ENCODE data around the gene AGAP1.

Gene AGAP1

DNA sequence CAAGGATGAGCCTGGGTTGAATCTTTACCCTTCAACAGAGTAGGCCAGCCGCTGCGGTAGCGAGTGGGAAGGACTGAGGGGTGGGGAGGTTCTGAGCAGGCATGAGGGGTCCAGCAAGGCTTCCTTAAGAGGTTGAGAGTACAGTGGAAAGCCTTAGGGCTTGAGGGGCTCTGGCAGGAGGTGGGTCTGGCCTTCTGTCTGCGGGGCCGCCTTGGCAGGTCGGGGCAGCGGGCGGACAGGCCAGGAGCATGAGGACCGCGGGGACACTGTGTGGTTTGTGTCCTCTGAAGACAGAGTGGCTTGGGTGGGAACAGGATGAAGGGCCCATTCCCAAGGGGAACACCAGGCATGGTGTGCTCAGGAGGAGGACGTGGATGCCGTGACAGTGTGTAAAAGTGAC is 250.3 kb downstream of the AGAP1 start:
- Histone ChIP-seq H3K9ac (ENCODE audit: low read depth in 1 of 2, low read length in 2 of 2) (no peak overlapping the region), H3K36me3 (ENCODE audit: control insufficient read depth in 2 of 2, insufficient read depth in 2 of 2, low read length in 2 of 2) (peaks cover 7 to 14% of the 10 kb centered on the region in 2 donors), H3K4me1 (ENCODE audit: control insufficient read depth in 2 of 2, insufficient read depth in 2 of 2, low read length in 2 of 2) (peaks cover 0 to 2% of the 10 kb centered on the region in 2 donors), H3K9me3 (ENCODE audit: control insufficient read depth in 2 of 2, low read length in 2 of 2) (no peaks in the 10 kb centered on the region), H3K4me3 (ENCODE audit: low read length in 2 of 2) (no peak overlapping the region), H3K27ac (ENCODE audit: low read depth in 2 of 2, low read length in 2 of 2) (no peak overlapping the region), H3K27me3 (ENCODE audit: control insufficient read depth in 2 of 2, insufficient read depth in 2 of 2, low read length in 2 of 2) (no peaks in the 10 kb centered on the region)

DNA sequence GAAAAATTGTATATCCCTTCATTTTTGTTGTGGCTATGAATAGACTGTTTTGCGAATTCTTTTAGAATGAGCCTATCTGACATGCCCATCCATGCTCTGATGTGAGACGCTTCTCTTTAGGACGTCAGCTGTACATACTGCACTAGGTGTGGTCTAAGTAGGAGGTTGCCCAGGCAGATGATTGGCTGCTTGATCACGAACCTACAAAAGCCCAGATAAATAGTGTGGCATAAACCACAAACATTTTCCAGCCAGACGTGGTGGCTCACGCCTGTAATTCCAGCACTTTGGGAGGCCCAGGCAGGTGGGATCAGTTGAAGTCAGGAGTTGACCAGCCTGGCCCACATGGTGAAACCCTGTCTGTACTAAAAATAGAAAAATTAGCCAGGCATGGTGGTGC is 251.8 kb downstream of the AGAP1 start:
- Histone ChIP-seq H3K27ac (ENCODE audit: low read depth in 2 of 2, low read length in 2 of 2) (no peak overlapping the region), H3K9ac (ENCODE audit: low read depth in 1 of 2, low read length in 2 of 2) (no peak overlapping the region), H3K4me1 (ENCODE audit: control insufficient read depth in 2 of 2, insufficient read depth in 2 of 2, low read length in 2 of 2) (peaks cover 0 to 2% of the 10 kb centered on the region in 2 donors), H3K9me3 (ENCODE audit: control insufficient read depth in 2 of 2, low read length in 2 of 2) (no peaks in the 10 kb centered on the region), H3K36me3 (ENCODE audit: control insufficient read depth in 2 of 2, insufficient read depth in 2 of 2, low read length in 2 of 2) (peaks cover 12 to 23% of the 10 kb centered on the region in 2 donors), H3K4me3 (ENCODE audit: low read length in 2 of 2) (no peak overlapping the region), H3K27me3 (ENCODE audit: control insufficient read depth in 2 of 2, insufficient read depth in 2 of 2, low read length in 2 of 2) (no peaks in the 10 kb centered on the region)

DNA sequence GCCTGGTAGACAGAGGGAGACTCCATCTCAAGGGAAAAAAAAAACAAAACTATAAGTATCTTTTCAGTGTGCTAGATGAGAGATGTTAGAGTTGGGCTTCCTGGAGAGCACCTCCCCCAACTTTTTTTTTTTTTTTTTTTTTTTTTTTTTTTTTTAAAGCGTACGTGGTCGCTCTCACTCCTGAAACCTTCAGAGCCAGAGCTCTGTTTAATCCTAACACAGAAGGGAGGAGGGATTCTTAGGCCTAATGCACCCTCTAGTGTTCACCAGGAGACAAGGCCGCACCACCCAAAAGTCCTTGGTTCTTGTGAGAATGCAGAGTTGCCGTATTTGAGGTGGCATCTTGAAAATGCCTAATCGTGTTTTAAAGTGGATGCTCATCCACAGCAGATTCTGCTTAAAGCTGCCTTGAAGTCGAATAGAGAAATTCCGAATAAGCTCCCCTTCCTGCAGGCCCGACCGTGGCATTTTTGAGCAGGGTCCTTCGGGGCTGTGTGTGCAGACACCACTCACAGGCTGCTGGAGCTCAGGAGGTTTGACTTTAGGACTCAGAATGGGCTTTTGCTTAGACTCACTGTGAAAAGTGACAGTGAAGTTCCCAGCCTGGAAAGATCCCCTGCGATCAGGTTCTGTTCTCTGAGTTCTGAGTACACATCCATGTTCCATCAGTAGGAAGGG is 252.6 kb downstream of the AGAP1 start:
- H3K4me1 ChIP-seq (ENCODE audit: control insufficient read depth in 2 of 2, insufficient read depth in 2 of 2, low read length in 2 of 2): peaks cover 0 to 2% of the 10 kb centered on the region in 2 donors
- H3K4me3 ChIP-seq (ENCODE audit: low read length in 2 of 2): no peak overlapping the region
- H3K27ac ChIP-seq (ENCODE audit: low read depth in 2 of 2, low read length in 2 of 2): no peak overlapping the region
- peaks cover 13 to 26% of the 10 kb centered on the region in 2 donors for H3K36me3 ChIP-seq (ENCODE audit: control insufficient read depth in 2 of 2, insufficient read depth in 2 of 2, low read length in 2 of 2)
- H3K9me3 ChIP-seq (ENCODE audit: control insufficient read depth in 2 of 2, low read length in 2 of 2): no peaks in the 10 kb centered on the region
- H3K27me3 ChIP-seq (ENCODE audit: control insufficient read depth in 2 of 2, insufficient read depth in 2 of 2, low read length in 2 of 2): no peaks in the 10 kb centered on the region
- no peak overlapping the region for H3K9ac ChIP-seq (ENCODE audit: low read depth in 1 of 2, low read length in 2 of 2)

DNA sequence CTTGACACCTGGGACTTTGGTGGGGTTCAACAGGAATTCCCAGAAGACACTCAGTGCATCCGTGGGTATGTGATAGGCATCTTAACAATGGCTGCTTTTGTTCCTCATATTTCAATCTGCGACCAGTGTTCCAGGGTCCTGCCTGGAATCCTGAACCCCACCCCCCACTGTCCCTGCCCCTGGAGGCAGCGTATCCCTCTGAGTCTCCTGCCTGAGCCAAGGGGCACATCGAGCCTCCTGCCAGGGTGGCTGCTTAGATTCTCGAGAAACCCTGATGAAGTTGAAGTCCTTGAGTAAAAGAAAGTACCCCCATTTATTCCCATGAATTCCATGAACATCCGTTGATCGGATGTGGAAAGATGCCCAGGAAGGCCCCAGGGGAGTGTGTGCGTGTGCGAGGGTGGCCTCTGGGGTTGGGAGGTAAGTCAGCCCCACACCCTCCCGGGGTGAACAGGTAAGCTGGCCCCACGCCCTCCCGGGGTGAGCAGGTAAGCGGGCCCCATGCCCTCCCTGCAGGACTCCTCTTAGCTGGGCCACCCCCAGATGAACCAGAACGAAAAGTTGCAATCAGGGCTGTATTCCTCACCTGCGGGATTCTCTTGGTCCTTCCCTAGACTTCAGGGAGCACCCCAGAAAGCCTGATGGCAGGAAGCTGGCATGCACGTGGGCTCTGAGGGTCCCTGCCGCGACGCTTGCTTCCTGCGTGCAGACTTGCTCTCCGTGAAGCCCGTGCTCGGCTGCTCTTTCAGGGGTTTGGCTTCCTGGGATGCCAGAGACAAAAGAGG is 253.3 kb downstream of the AGAP1 start:
- Histone ChIP-seq H3K36me3 (ENCODE audit: control insufficient read depth in 2 of 2, insufficient read depth in 2 of 2, low read length in 2 of 2) (peaks cover 15 to 24% of the 10 kb centered on the region in 2 donors), H3K27me3 (ENCODE audit: control insufficient read depth in 2 of 2, insufficient read depth in 2 of 2, low read length in 2 of 2) (no peaks in the 10 kb centered on the region), H3K9me3 (ENCODE audit: control insufficient read depth in 2 of 2, low read length in 2 of 2) (no peaks in the 10 kb centered on the region), H3K4me1 (ENCODE audit: control insufficient read depth in 2 of 2, insufficient read depth in 2 of 2, low read length in 2 of 2) (peaks cover 0 to 2% of the 10 kb centered on the region in 2 donors), H3K4me3 (ENCODE audit: low read length in 2 of 2) (no peak overlapping the region), H3K9ac (ENCODE audit: low read depth in 1 of 2, low read length in 2 of 2) (no peak overlapping the region), H3K27ac (ENCODE audit: low read depth in 2 of 2, low read length in 2 of 2) (no peak overlapping the region)

DNA sequence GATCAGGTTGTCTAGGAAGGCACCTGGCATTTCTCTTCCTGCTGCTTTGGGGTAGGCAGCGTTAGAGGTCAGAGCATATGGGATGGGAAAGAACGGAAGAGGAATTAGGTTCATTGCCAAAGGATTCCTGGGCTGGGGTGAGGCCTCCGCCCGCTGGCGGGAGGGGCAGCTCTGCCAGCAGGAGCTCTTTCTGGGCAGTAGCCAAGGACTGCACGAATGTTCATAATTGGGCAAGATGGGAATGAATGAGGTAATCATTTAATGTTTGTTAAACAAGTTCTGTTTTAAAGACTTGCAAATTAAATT is 253.9 kb downstream of the AGAP1 start:
- Histone ChIP-seq H3K27ac (ENCODE audit: low read depth in 2 of 2, low read length in 2 of 2) (no peak overlapping the region), H3K9ac (ENCODE audit: low read depth in 1 of 2, low read length in 2 of 2) (no peak overlapping the region), H3K4me3 (ENCODE audit: low read length in 2 of 2) (no peak overlapping the region), H3K27me3 (ENCODE audit: control insufficient read depth in 2 of 2, insufficient read depth in 2 of 2, low read length in 2 of 2) (no peaks in the 10 kb centered on the region), H3K36me3 (ENCODE audit: control insufficient read depth in 2 of 2, insufficient read depth in 2 of 2, low read length in 2 of 2) (peaks cover 19 to 20% of the 10 kb centered on the region in 2 donors), H3K4me1 (ENCODE audit: control insufficient read depth in 2 of 2, insufficient read depth in 2 of 2, low read length in 2 of 2) (peaks cover 0 to 2% of the 10 kb centered on the region in 2 donors), H3K9me3 (ENCODE audit: control insufficient read depth in 2 of 2, low read length in 2 of 2) (no peaks in the 10 kb centered on the region)

DNA sequence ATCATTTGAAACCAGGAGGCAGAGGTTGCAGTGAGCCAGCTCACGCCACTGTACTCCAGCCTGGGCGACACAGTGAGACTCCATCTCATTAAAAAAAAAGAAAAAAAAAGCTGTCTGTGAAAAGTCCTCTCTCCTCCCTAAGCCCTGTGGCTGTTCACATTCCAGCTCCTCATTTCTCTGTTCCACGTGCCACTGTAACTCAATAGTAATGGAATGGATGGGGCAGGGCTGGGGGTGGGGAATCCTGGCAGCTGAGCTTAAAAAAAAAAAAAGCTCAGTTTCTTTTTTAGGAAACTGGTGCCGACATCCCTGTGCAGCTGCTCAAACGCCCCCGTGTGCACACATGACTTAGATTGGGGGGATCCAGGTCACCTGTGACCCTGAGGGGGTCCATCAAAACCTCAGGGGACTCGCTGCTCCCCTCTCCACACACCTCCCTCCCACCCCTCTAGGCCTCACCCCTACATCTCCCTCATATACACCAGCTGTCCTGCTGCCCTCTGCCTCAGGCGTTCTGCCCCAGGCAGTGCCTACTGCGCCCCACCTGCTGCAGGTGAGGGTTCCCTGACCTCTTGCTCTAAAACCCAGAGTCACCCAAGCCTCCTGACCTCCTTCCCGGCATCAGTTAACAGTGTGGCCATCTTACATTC is 255.4 kb downstream of the AGAP1 start:
- Histone ChIP-seq H3K4me3 (ENCODE audit: low read length in 2 of 2) (no peak overlapping the region), H3K36me3 (ENCODE audit: control insufficient read depth in 2 of 2, insufficient read depth in 2 of 2, low read length in 2 of 2) (peaks cover 20 to 21% of the 10 kb centered on the region in 2 donors), H3K4me1 (ENCODE audit: control insufficient read depth in 2 of 2, insufficient read depth in 2 of 2, low read length in 2 of 2) (peaks cover 0 to 2% of the 10 kb centered on the region in 2 donors), H3K9ac (ENCODE audit: low read depth in 1 of 2, low read length in 2 of 2) (no peak overlapping the region), H3K27me3 (ENCODE audit: control insufficient read depth in 2 of 2, insufficient read depth in 2 of 2, low read length in 2 of 2) (no peaks in the 10 kb centered on the region), H3K9me3 (ENCODE audit: control insufficient read depth in 2 of 2, low read length in 2 of 2) (no peaks in the 10 kb centered on the region), H3K27ac (ENCODE audit: low read depth in 2 of 2, low read length in 2 of 2) (no peak overlapping the region)

DNA sequence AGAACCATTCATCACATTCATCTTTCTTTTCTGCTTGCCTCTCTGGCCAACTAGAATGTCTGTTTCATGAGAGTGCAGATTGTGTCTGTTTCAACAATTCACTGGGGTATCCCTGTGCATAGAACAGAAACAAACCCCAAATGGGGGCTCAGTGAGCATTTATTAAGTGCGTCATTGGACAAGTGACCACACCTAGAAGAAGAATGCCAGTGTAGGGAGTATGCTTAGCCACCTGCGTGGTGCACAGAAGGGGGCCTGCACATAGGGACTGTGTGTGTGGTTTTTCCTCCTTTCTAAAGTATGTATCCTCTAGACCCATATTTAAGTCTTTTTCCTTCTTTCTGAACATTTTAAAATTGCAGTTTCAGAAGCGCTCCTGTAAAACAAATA is 255.9 kb downstream of the AGAP1 start:
- H3K27ac ChIP-seq (ENCODE audit: low read depth in 2 of 2, low read length in 2 of 2): no peak overlapping the region
- H3K36me3 ChIP-seq (ENCODE audit: control insufficient read depth in 2 of 2, insufficient read depth in 2 of 2, low read length in 2 of 2): peaks cover 16 to 22% of the 10 kb centered on the region in 2 donors
- no peak overlapping the region for H3K9ac ChIP-seq (ENCODE audit: low read depth in 1 of 2, low read length in 2 of 2)
- no peaks in the 10 kb centered on the region for H3K9me3 ChIP-seq (ENCODE audit: control insufficient read depth in 2 of 2, low read length in 2 of 2)
- peaks cover 0 to 2% of the 10 kb centered on the region in 2 donors for H3K4me1 ChIP-seq (ENCODE audit: control insufficient read depth in 2 of 2, insufficient read depth in 2 of 2, low read length in 2 of 2)
- H3K4me3 ChIP-seq (ENCODE audit: low read length in 2 of 2): no peak overlapping the region
- H3K27me3 ChIP-seq (ENCODE audit: control insufficient read depth in 2 of 2, insufficient read depth in 2 of 2, low read length in 2 of 2): no peaks in the 10 kb centered on the region

DNA sequence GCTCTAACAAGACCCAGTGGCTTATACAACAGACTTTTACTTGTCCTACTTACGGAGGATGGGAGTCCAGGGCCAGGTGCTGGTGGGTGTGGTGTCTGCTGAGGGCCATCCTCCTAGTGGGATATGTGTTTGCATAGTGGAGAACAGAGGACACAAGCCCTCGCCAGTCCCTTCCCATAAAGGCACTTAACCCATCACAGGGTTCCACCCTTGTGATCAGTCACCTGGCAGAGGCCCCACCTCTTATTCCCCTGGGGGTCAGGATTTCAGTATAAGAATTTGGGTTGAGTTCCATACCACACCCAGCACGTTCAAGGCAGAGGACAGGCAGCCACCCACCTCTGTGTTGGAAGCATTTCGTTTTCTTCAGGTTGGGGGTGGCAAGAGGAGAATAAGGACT is 259.0 kb downstream of the AGAP1 start:
- no peaks in the 10 kb centered on the region for H3K27me3 ChIP-seq (ENCODE audit: control insufficient read depth in 2 of 2, insufficient read depth in 2 of 2, low read length in 2 of 2)
- peaks cover 12 to 22% of the 10 kb centered on the region in 2 donors for H3K36me3 ChIP-seq (ENCODE audit: control insufficient read depth in 2 of 2, insufficient read depth in 2 of 2, low read length in 2 of 2)
- no peak overlapping the region for H3K4me3 ChIP-seq (ENCODE audit: low read length in 2 of 2)
- H3K9ac ChIP-seq (ENCODE audit: low read depth in 1 of 2, low read length in 2 of 2): no peak overlapping the region
- peaks cover under 1 to 3% of the 10 kb centered on the region in 2 donors for H3K4me1 ChIP-seq (ENCODE audit: control insufficient read depth in 2 of 2, insufficient read depth in 2 of 2, low read length in 2 of 2)
- H3K27ac ChIP-seq (ENCODE audit: low read depth in 2 of 2, low read length in 2 of 2): no peak overlapping the region
- no peaks in the 10 kb centered on the region for H3K9me3 ChIP-seq (ENCODE audit: control insufficient read depth in 2 of 2, low read length in 2 of 2)

DNA sequence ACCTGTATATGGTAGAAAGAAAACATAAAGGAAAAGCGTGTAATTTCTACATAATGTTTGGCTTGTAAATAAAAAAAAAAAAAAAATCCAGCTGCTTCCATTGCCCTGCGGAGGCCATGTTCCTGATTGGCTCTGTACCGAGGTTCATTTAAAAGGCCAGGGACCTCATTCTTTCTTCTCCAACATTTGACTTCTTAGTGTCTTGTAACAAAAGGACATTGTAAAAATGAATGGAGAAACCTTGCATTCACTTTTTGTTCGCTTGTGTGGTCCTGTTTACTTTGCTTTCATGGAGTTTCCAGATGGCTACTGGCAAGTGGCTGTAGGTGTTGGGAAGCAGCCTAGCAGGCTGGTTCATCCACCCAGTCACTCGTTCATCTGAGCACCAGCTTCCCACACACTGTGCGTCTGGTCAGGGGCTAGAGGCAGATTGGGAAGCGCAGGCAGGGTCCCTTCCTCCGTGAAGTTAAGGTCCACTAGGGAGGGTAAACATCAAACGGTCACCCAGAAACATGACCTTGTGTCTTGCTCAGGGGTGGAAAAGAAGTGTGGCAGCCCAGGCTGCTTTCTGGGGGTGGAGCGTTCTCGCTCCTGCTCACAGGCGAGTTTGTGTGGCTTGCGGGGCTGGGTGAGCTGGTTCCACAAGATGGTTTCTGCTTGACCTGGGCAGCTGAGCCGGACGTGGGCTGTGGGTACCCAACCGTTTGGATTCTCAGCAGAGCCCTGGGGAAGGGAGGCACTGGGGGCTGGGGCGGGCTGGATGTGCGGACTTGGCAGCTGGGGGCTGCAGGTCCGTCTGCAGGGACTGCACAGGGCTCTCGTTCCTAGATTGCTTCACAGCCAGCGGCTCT is 260.7 kb downstream of the AGAP1 start:
- peaks cover 0 to 3% of the 10 kb centered on the region in 2 donors for H3K4me1 ChIP-seq (ENCODE audit: control insufficient read depth in 2 of 2, insufficient read depth in 2 of 2, low read length in 2 of 2)
- H3K9ac ChIP-seq (ENCODE audit: low read depth in 1 of 2, low read length in 2 of 2): no peak overlapping the region
- H3K27ac ChIP-seq (ENCODE audit: low read depth in 2 of 2, low read length in 2 of 2): no peak overlapping the region
- H3K9me3 ChIP-seq (ENCODE audit: control insufficient read depth in 2 of 2, low read length in 2 of 2): no peaks in the 10 kb centered on the region
- H3K4me3 ChIP-seq (ENCODE audit: low read length in 2 of 2): no peak overlapping the region
- H3K36me3 ChIP-seq (ENCODE audit: control insufficient read depth in 2 of 2, insufficient read depth in 2 of 2, low read length in 2 of 2): peaks cover 14 to 25% of the 10 kb centered on the region in 2 donors
- H3K27me3 ChIP-seq (ENCODE audit: control insufficient read depth in 2 of 2, insufficient read depth in 2 of 2, low read length in 2 of 2): no peaks in the 10 kb centered on the region

All from mucosa of rectum (tissue), 2 donors.